ENCODE results near the gene IGSF21. TPM values are rescaled to one million over a fixed set of nuclear protein-coding genes. Genes with fewer than 3 reads are reported as not detected.

IGSF21 gene
- total RNA-seq, result not detected in 2 replicates
- not detected in 2 replicates for polyA plus RNA-seq
- polyA plus RNA-seq (2011; cell fraction: cytosol; rRNA removed), result not detected in 2 replicates
- polyA plus RNA-seq (2011; cell fraction: nucleus; rRNA removed), result not detected in 2 replicates
- polyA plus RNA-seq (2012), result not detected in 2 replicates
- not detected in 2 replicates for polyA minus RNA-seq
- not detected for polyA minus RNA-seq (2011; cell fraction: cytosol; rRNA and poly(A)+ RNA removed)
- polyA minus RNA-seq (2011; cell fraction: nucleus; rRNA and poly(A)+ RNA removed), result not detected in 2 replicates
- Bru-seq, nascent RNA, result not detected
- BruChase-seq, experiment 1, labeled RNA remaining after a 6-hour chase, result not detected
- BruChase-seq, experiment 2, labeled RNA remaining after a 2-hour chase, result percentile 0 among the genes with signal in this experiment
- long read RNA-seq, result 0 reads

DNA sequence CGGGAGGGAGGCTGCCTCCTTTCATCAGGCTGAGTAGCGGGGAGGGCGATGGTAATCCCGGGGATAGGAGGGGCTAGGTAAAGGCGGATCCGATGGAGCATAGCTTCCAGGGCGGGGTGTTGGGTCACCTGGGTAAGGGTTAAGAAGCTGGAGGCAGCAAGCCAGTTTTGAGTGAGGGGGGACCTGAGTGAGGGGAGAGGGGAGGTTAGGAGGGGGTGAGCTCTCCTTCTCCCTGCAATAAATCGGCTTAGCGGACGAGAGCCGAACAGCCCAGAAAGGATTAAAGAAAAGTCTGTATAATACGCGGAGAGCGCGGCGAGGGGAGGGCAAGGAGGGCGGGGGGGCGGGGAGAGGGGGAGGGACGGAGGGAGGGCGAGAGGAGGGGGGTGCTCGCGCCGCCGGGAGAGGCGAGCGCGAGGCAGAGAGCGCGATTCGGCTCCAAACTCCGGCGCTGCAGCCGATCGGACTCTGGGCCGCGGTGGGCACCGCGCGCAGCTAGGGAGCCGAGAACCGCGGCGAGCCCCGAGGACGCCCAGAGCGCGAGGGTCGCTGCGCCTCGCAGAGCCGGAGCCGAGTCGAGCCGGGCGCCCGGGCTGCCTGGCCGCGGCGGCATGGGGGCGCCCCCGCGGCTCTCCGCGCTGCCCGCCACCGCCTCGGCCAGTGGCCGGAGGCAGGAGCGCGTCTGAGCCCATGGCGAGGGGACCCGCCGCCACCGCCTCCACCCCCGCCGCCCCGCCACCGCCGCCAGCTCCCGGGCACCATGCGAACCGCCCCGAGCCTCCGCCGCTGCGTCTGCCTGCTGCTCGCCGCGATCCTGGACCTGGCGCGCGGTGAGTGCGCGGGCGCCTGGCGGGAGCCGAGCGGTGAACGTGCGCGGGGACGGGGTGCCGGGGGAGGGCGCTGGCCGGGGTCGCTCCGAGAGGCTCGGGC is at the start of gene IGSF21:
Gene IGSF21, plus strand, starts transcription at position 430 of the 930 bp plus-strand sequence. Its CDS starts 331 bp downstream, at position 761.
- Histone ChIP-seq H3K27me3 (ENCODE audit: control insufficient read depth in 2 of 2, insufficient read depth in 2 of 2, low read length in 2 of 2) (peaks cover 20 to 40% of the 10 kb centered on the region in 2 experiments), H4K20me1 (replicated peaks; ENCODE audit: control insufficient read depth, extremely low read depth, insufficient read depth, low read length) (no peaks in the 10 kb centered on the region), H3K4me3 (replicated peaks in 1 of 3; ENCODE audit: insufficient read depth in 1 of 3, low read depth in 1 of 3, low read length in 3 of 3) (no peak within 1 kb of the TSS), H3K27ac (ENCODE audit: insufficient read depth, low read depth, low read length) (no peak within 1 kb of the TSS), H3K79me2 (ENCODE audit: control insufficient read depth, insufficient read depth, low read length) (no peaks in the 10 kb centered on the region), H3K9me1 (replicated peaks; ENCODE audit: control insufficient read depth, extremely low read depth, insufficient read depth, low read length) (no peaks in the 10 kb centered on the region), H3K4me2 (ENCODE audit: insufficient read depth, low read length) (no peak within 1 kb of the TSS), H3K36me3 (ENCODE audit: control insufficient read depth in 2 of 2, extremely low read depth in 1 of 2, insufficient read depth in 2 of 2, low read length in 2 of 2) (no peaks in the 10 kb centered on the region), H2AFZ (ENCODE audit: low read depth, low read length) (no peak within 1 kb of the TSS), H3K9ac (replicated peaks; ENCODE audit: extremely low read depth, insufficient read depth, low read length) (no peak within 1 kb of the TSS), H3K4me1 (ENCODE audit: control insufficient read depth, extremely low read depth, insufficient read depth, low read length) (no peaks in the 10 kb centered on the region), H3K9me3 (replicated peaks; ENCODE audit: control insufficient read depth, insufficient read depth, low read length) (no peaks in the 10 kb centered on the region)
- dilution Hi-C loops (cut with MboI; ENCODE audit: extremely low pct_ligation_motif_present, low sequenced_read_pairs) (no loop called here), intact Hi-C loops (cut with micrococcal nuclease) (no loop called here)
- DNase-seq (ENCODE audit: low read depth, low spot score), result no peak
- POLR2A ChIA-PET, result no interaction called here
- CTCF ChIA-PET, result no interaction called here
- peak; percentile 42 for TF ChIP-seq EZH2 (IDR thresholded peaks at IDR 0.05; ENCODE audit: borderline replicate concordance, low read depth, low read length, severe bottlenecking)
- no peak for TF ChIP-seq CTCF (IDR thresholded peaks at IDR 0.05; ENCODE audit: extremely low read depth in 1 of 2, insufficient read depth in 1 of 2, low read depth in 1 of 2, low read length in 2 of 2)
- no peak for TF ChIP-seq FOS (IDR thresholded peaks at IDR 0.05; ENCODE audit: borderline replicate concordance, insufficient read depth, low read length)
- no TSS peak for BruUV-seq (replicated peaks)
- no peak for FAIRE-seq
